ENCODE results near the gene SDF4. TPM values are rescaled to one million over a fixed set of nuclear protein-coding genes. Genes with fewer than 3 reads are reported as not detected.
A peak's percentile ranks its signal among the peaks of the same experiment; 100 is the strongest.

Gene SDF4
- total RNA-seq, 1 donor from 2014 or later = 69.1 TPM

- no peak for DNase-seq
Measured at GRCh38 chr1:1241588-1242219, 9.9 kb upstream of the SDF4 start.

DNA sequence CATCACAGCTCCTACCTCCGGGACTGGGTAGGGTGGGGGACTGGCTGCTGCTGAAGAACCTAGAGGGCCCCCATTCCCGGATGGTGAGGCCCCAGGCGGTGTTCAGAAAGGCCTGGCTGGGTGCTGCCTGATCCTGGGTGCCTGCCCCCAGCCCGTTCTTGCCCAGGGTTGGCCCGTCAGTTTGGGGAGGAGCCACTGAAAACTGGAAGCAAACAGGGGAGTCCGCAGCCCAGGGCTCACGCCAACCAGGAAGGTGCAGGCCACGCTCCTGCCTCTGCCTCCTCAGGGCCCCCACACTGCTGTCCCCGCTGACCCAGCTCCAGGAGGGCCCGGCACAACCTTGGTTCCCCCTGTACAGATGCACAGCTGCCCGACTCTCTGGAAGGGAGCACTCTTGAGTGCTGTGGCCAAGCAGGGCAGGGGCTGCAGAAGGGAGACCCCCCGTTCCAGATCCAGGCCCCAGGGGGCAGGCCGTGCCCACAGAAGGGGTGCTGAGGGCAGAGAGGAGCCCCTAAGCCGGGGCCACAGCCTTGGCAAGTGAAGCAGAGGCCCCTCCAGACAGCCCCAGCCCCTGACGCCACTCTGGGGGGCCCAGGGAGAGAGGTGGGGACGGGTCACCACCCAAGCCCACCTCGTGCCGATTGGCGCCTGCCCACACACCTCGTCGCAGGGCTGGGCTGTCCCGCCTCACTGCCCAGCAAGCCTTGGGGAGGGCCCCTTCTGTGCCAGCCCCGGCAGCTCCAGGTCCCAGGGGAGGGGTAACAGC lies 9.2 kb upstream of the SDF4 start:
- DNase-seq = no peak

DNA sequence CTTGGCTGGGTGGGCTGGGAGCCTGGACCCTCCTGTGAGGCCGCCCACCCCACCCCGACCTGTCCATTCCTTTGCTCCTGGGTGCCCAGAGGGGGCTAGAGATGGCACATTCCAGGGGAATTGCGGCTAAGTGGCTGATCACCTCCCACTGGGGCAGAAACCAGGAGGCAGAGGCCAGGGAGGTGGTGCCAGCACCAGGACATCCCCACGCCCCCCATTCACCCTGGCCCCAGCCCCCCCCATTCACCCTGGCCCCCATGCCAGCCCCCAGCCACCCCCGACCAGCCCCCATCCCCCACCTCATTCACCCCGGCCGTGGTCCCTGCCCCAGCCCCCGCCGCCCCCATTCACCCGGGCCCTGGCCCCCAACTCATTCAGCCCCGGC lies 8.5 kb upstream of the SDF4 start:
- DNase-seq = no peak

GRCh38 chr1:1239614-1240347 lies 8.0 kb upstream of the SDF4 start:
- no peak for DNase-seq

- DNase-seq = no peak
Measured at GRCh38 chr1:1239227-1239613, 7.4 kb upstream of the SDF4 start.

DNA sequence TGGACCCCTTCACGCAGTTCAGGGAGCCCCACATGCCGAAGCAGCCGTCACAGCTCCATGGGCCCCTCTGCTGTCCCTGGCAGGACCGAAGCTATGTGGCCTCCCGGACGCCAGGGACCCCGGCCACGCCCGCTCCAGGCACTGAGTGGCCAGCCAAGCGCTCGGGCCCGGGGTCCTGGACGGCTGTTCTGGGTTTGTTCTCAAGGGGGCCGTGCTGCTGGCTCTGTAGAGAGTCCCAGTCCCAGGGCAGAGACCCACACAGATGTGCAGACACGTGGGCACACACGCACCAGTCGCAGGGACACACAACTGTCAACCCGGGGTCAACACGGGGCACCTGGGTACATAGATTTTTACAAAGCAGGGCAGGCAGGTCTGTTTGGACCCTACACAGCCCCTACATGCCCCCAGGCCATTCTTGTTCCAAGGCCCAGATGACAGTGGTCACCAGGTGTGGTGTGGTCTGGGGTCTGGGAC lies 6.9 kb upstream of the SDF4 start:
- DNase-seq = no peak

GRCh38 chr1:1237874-1238701 lies 6.3 kb upstream of the SDF4 start:
- DNase-seq = peak; percentile 19

DNA sequence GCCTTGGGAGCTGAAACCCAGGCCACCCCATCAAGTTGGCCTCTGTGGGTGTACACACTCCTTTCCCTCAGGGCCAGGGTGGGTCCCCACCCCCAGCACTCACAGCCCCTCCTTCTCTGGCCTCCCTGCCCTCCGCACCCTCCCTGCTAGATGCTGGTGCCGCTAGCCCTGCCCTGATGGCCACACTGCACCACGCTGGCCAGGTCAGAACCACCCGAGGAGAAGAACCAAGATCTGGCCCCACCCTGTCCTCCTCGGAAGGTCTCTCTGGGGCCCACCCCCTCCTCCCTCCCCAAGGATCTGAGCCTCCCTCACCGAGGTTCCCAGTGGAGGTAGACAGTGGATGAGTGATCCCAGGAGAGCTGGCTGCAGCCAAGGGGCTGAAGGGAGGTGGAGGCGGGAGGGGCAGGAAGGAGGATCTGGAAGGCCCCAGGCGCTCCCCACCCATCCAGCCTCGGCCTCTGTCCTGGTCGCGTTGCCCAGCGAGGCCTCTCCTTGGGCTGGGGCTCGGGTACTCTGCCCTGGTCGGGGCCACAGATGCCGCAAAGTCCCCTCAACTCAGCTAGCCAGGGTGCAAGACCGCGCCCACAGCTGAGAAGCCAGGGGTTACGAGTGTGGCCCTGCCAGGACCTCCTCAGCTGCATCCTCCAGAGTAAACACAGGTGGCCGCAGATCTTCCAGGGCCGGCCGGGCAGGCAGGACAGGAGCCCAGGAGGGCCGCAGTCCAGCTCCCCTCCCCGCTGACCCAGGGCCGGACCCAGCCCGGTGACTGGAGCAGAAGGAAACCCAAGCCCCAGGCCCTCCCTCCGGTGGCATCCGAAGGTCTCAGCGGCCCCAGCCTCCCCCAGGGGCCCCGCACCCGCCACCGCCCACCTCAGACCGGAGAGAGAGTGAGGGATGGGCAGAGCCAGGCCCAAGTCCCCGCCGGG lies 5.4 kb upstream of the SDF4 start:
- no peak for DNase-seq

GRCh38 chr1:1236176-1236763 lies 4.5 kb upstream of the SDF4 start:
- DNase-seq = peak; percentile 59

DNA sequence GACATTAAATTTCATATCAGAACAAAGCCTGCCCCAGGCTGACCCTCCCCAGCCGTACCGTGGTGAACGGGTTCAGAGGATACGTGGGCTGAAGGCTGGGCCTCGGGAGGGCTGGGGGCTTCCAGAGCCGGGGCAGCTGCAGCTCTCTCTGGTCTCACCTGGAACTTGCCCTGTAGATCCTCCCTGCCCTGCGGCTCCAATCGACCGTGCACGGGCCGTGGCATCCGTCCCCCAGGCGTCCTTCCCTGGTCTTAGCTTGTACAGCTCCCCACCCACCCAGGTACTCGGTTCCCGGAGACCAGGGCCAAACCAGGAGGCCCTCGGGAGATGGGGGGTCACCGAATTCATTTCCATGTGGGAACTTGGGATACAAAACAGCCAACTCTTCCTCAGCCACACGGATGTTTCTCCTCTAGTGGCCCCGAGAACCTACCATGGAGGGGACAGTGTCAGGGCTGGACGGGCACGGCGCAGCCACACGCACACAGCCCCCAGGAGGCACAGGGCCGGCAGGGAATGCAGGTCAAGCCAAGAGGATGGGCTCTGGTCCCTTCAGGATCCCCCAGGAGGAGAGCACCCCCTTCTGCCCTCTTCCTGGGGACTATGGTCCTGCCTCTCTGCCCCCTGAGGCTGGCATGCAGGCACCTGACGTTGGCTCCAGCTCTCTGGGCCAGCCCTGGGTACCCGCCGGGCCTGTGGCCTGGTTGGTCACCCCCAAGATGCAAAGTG lies 3.4 kb upstream of the SDF4 start:
- DNase-seq = no peak

DNA sequence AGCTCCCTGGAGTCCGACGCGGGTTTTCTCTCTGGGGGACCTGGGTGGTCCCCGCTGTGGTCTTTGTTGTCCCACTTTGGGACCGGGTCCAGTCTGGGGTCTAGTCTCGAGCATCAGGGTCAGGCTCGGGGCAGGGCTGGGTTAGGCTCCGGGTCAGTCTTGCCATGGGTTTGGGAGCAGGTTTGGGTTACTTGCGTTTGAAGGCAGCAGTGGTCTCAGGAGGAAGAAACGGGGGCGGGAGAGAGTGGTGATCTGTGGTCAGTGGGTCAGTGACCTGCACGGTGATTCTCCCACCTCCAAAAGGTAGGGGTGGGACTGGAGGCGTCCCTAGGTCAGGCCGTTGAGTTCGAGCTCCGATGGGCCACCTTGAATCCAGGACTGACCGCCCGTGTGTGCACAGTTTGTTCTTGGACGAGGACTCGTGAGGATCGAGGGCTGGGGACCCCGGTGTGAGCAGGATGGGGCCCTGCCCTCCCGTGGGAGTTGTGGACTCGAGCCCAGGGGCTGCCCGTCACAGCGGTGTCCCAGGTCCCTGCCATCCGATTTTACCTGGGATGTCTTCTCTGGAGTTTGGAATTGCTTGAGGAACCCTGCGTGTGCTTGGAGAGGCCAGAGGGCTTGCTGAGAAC lies 2.5 kb upstream of the SDF4 start:
- no peak for DNase-seq

- DNase-seq = no peak
Measured at GRCh38 chr1:1233567-1233892, 1.7 kb upstream of the SDF4 start.

- DNase-seq = no peak
Measured at GRCh38 chr1:1232796-1233566, 1.2 kb upstream of the SDF4 start.

GRCh38 chr1:1232208-1232795 lies 501 bp upstream of the SDF4 start, which contains the start of gene B3GALT6:
TSS of gene B3GALT6 (plus strand) at chr1:1232237. CDS start at chr1:1232279, 42 bp downstream.
- DNase-seq = no peak

DNA sequence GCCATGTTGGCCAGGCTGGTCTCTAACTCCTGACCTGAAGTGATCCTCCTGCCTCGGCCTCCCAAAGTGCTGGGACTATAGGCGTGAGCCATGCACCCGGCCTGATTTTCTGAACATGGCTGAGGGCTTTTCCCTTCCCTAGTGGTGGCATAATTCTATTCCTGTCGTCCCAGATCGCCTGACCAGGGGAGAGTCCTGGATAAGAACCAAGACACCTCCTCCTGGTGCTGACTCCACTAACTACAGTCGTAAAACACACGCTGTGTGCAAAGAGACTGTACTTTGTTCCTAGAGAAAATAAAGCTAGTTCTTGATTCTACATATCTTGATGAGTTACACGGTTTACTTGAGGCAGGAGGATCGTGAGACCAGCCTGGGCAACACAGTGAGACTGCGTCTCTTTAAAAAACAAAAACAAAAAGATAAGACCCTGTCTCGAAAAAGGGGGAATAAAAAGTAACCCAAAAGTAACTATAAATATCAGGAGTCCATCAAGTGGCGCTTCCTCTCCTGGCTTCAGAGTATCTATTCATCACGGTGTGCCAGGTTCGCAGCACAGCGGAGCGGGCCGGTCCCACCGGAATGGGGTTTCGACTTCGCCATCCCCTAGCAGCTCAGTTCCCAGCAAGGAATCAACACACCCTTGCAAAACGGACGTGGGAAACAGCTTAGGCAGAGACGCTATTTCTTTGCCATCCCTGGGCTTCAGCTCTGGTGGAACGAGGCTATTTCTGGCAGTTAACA lies 973 bp downstream of the SDF4 start:
- no peak for DNase-seq

GRCh38 chr1:1229770-1230169 lies 2.0 kb downstream of the SDF4 start:
- DNase-seq = no peak

GRCh38 chr1:1228596-1229321 lies 3.0 kb downstream of the SDF4 start:
- DNase-seq = no peak

Data from tongue (tissue), 2 donors.